WTC11 (cell line): Measurements from ENCODE around the gene SLC1A7. TPM values are rescaled to one million over a fixed set of nuclear protein-coding genes. Genes with fewer than 3 reads are reported as not detected.

Experiments used
- ATAC-seq: fragments of 200-7000 bp; cut with Tn5 transposase; 2 replicates; pipeline ENCODE4 v1.10.0; 2021; ENCODE audit warnings: mild to moderate bottlenecking, moderate library complexity
- CTCF ChIA-PET: fragments of 300-600 bp; sonication (Branson Sonifier 250); formaldehyde crosslinking; loops from one replicate; lab custom pipeline; 2021; ENCODE audit warnings: antibody characterized with exemption; lab: Charles Lee
- POLR2A ChIA-PET: fragments of 350-600 bp; sonication (Branson Sonifier 250); formaldehyde crosslinking; loops from one replicate; lab custom pipeline; 2021; ENCODE audit warnings: antibody characterized with exemption; lab: Charles Lee
- DNase-seq: peaks from one replicate; pipeline ENCODE4 v3.0.0; 2021; ENCODE audit warnings: low spot score
- H3K27ac Mint-ChIP-seq: 2 replicates; pipeline ENCODE4 v1.8.0; 2021; ENCODE audit warnings: mixed read lengths
- H3K27me3 Mint-ChIP-seq: 2 replicates; pipeline ENCODE4 v1.8.0; 2021; ENCODE audit warnings: low read depth, mild to moderate bottlenecking, moderate library complexity, mixed read lengths
- H3K36me3 Mint-ChIP-seq: 2 replicates; pipeline ENCODE4 v1.8.0; 2021; ENCODE audit warnings: mixed read lengths
- H3K4me1 Mint-ChIP-seq: 2 replicates; pipeline ENCODE4 v1.8.0; 2022; ENCODE audit warnings: mixed read lengths
- H3K4me3 Mint-ChIP-seq: 2 replicates; pipeline ENCODE4 v1.8.0; 2021; ENCODE audit warnings: mild to moderate bottlenecking, moderate library complexity, mixed read lengths
- H3K9me3 Mint-ChIP-seq: 2 replicates; pipeline ENCODE4 v1.8.0; 2021; ENCODE audit warnings: mixed read lengths
- CBFB ChIP-seq: sonication (generic); formaldehyde crosslinking; IDR thresholded peaks from 2 replicates; pipeline ENCODE4 v1.8.1; 2022; ENCODE audit warnings: mild to moderate bottlenecking, low read depth, missing genetic modification reagents
- CREB1 ChIP-seq: sonication (generic); formaldehyde crosslinking; IDR thresholded peaks from 2 replicates; pipeline ENCODE4 v1.8.0; 2023; ENCODE audit warnings: mild to moderate bottlenecking, missing genetic modification reagents
- EMX1 ChIP-seq: fragments of 250-450 bp; sonication (Bioruptor Pico); IDR thresholded peaks from 2 replicates; pipeline ENCODE4 v1.8.0; 2021; ENCODE audit warnings: mild to moderate bottlenecking
- HMGA2 ChIP-seq: fragments of 250-450 bp; sonication (Bioruptor Pico); IDR thresholded peaks from 2 replicates; pipeline ENCODE4 v1.4.0; 2021; ENCODE audit warnings: mild to moderate bottlenecking, moderate library complexity
- IRF2 ChIP-seq: sonication (generic); formaldehyde crosslinking; IDR thresholded peaks from 2 replicates; pipeline ENCODE4 v1.8.0; 2022; ENCODE audit warnings: low read depth, missing genetic modification reagents, borderline replicate concordance
- JAZF1 ChIP-seq: fragments of 250-450 bp; sonication (Bioruptor Pico); IDR thresholded peaks from 2 replicates; pipeline ENCODE4 v1.9.0; 2021; ENCODE audit warnings: moderate library complexity, mild to moderate bottlenecking, inconsistent platforms
- NFE2L1 ChIP-seq: sonication (generic); formaldehyde crosslinking; IDR thresholded peaks from 2 replicates; pipeline ENCODE4 v1.8.1; 2023; ENCODE audit warnings: missing genetic modification reagents
- RELA ChIP-seq: sonication (generic); formaldehyde crosslinking; IDR thresholded peaks from 2 replicates; pipeline ENCODE4 v1.8.1; 2022; ENCODE audit warnings: missing genetic modification reagents, mild to moderate bottlenecking, borderline replicate concordance
- SMAD3 ChIP-seq: sonication (generic); formaldehyde crosslinking; IDR thresholded peaks from 2 replicates; pipeline ENCODE4 v1.8.0; 2022; ENCODE audit warnings: missing genetic modification reagents, mild to moderate bottlenecking, borderline replicate concordance
- TEAD4 ChIP-seq: sonication (generic); formaldehyde crosslinking; IDR thresholded peaks from 2 replicates; pipeline ENCODE4 v1.8.0; 2022; ENCODE audit warnings: mild to moderate bottlenecking, missing genetic modification reagents
- ZBTB21 ChIP-seq: sonication (generic); formaldehyde crosslinking; IDR thresholded peaks from 2 replicates; pipeline ENCODE4 v1.8.1; 2023; ENCODE audit warnings: mild to moderate bottlenecking, missing genetic modification reagents, borderline replicate concordance
- ZNF232 ChIP-seq: sonication (generic); formaldehyde crosslinking; IDR thresholded peaks from 2 replicates; pipeline ENCODE4 v1.8.0; 2022; ENCODE audit warnings: mild to moderate bottlenecking, missing genetic modification reagents
- ZNF416 ChIP-seq: fragments of 250-450 bp; sonication (Bioruptor Pico); IDR thresholded peaks from 2 replicates; pipeline ENCODE4 v1.9.0; 2021; ENCODE audit warnings: mild to moderate bottlenecking, inconsistent platforms
- total RNA-seq: library from RNA; stranded (reverse); gene quantifications from 3 replicates; pipeline ENCODE4 v1.2.3, GENCODE V29; 2021
- TF ChIP-seq, protein P1 (sequence below): sonication (generic); formaldehyde crosslinking; IDR thresholded peaks from 2 replicates; pipeline ENCODE4 v1.8.0; 2022; ENCODE audit warnings: mild to moderate bottlenecking, missing genetic modification reagents
- TF ChIP-seq, protein P2 (sequence below): sonication (generic); formaldehyde crosslinking; IDR thresholded peaks from 2 replicates; pipeline ENCODE4 v1.8.1; 2022; ENCODE audit warnings: mild to moderate bottlenecking, moderate library complexity, missing genetic modification reagents
- TF ChIP-seq, protein P3 (sequence below): sonication (generic); formaldehyde crosslinking; IDR thresholded peaks from 2 replicates; pipeline ENCODE4 v1.8.0; 2023; ENCODE audit warnings: missing genetic modification reagents, mild to moderate bottlenecking, borderline replicate concordance
- TF ChIP-seq, protein P4 (sequence below): sonication (generic); formaldehyde crosslinking; IDR thresholded peaks from 2 replicates; pipeline ENCODE4 v1.8.1; 2023; ENCODE audit warnings: mild to moderate bottlenecking, missing genetic modification reagents
- TF ChIP-seq, protein P5 (sequence below): fragments of 250-450 bp; sonication (Bioruptor Pico); IDR thresholded peaks from 2 replicates; pipeline ENCODE4 v1.8.0; 2021; ENCODE audit warnings: mild to moderate bottlenecking
- TF ChIP-seq, protein P6 (sequence below): fragments of 250-450 bp; sonication (Bioruptor Pico); IDR thresholded peaks from 2 replicates; pipeline ENCODE4 v1.9.0; 2021; ENCODE audit warnings: moderate library complexity, mild to moderate bottlenecking, inconsistent platforms, borderline replicate concordance
- TF ChIP-seq, protein P7 (sequence below): sonication (generic); formaldehyde crosslinking; IDR thresholded peaks from 2 replicates; pipeline ENCODE4 v1.8.1; 2023; ENCODE audit warnings: mild to moderate bottlenecking, moderate library complexity, missing genetic modification reagents

The SLC1A7 gene
- total RNA-seq, 1 experiment from 2014 or later, result not detected

DNA sequence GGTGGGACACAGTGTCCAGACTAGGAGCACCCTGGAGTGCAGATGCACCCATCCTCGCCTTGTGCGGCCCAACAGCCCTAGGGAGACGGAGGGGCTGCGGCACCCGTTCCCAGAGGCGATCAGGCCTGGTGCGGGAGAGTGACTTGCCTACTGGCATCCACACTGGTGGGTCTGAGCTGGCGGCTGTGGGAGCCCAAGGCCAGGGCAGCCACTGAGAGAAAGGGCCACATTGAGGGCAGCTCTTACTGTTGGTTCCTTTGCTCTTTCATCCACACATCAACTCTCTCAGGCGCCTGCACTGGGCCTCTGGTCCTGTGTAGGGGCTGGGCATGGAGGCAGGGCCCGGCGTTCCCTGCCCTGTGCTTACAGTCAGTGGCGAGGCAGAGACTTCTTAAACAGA is 71.8 kb downstream of the SLC1A7 start (continued):
- TF ChIP-seq EMX1 (CRISPR knock-in tag) (no peak), RELA (CRISPR knock-in tag) (no peak), ZBTB21 (no peak), NFE2L1 (CRISPR knock-in tag) (no peak), CREB1 (CRISPR knock-in tag) (no peak), IRF2 (CRISPR knock-in tag) (no peak)
- TF ChIP-seq, protein P1, sequence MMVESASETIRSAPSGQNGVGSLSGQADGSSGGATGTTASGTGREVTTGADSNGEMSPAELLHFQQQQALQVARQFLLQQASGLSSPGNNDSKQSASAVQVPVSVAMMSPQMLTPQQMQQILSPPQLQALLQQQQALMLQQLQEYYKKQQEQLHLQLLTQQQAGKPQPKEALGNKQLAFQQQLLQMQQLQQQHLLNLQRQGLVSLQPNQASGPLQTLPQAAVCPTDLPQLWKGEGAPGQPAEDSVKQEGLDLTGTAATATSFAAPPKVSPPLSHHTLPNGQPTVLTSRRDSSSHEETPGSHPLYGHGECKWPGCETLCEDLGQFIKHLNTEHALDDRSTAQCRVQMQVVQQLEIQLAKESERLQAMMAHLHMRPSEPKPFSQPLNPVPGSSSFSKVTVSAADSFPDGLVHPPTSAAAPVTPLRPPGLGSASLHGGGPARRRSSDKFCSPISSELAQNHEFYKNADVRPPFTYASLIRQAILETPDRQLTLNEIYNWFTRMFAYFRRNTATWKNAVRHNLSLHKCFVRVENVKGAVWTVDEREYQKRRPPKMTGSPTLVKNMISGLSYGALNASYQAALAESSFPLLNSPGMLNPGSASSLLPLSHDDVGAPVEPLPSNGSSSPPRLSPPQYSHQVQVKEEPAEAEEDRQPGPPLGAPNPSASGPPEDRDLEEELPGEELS (CRISPR knock-in tag), result no peak
- TF ChIP-seq, protein P2, sequence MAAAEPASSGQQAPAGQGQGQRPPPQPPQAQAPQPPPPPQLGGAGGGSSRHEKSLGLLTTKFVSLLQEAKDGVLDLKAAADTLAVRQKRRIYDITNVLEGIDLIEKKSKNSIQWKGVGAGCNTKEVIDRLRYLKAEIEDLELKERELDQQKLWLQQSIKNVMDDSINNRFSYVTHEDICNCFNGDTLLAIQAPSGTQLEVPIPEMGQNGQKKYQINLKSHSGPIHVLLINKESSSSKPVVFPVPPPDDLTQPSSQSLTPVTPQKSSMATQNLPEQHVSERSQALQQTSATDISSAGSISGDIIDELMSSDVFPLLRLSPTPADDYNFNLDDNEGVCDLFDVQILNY (CRISPR knock-in tag), result no peak

DNA sequence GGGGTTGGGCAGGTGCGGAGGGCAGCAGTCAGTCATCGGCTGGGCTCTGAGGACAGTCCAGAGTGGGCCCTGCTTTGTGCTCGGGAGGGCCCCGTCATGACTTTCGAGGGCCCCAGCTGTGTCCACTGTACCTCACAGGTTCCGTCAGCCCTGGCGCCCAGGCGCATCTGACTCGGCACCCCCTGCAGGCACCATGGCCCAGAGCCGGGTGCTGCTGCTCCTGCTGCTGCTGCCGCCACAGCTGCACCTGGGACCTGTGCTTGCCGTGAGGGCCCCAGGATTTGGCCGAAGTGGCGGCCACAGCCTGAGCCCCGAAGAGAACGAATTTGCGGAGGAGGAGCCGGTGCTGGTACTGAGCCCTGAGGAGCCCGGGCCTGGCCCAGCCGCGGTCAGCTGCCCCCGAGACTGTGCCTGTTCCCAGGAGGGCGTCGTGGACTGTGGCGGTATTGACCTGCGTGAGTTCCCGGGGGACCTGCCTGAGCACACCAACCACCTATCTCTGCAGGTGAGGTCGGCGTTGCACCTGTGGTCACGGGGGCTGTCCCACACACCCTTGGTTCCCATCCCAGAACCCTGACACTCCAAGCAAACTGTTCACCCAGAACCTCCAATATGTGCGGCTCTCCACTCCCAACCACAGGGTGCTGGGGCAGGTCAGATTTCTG is 72.6 kb downstream of the SLC1A7 start:
- ATAC-seq, result peak; percentile 47
- Mint-ChIP-seq H3K9me3 (no peaks in the 10 kb centered on the region), H3K4me3 (no peak overlapping the region)

DNA sequence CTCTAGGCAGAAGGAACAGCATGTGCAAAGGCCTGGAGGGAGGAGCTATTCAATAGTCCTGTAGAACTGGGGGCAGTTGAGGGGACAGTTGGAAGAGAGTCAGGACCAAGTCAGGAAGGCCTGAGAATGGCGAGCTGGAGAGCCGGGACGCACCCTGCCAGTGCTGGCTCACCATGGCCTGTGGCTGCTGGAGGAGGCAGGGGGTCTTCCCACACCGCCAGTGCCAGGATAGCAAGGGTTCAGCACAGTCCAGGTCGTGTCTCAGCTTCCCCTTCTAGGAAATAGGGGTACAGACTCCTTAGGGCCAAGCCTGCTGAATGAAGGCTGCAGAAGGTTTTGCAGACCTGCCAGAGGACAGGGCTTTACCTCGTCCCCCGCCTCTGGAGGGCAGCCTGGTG is 73.2 kb downstream of the SLC1A7 start:
- H3K27ac Mint-ChIP-seq, result no peak overlapping the region
- ATAC-seq, result no peak
- TF ChIP-seq, protein P3, sequence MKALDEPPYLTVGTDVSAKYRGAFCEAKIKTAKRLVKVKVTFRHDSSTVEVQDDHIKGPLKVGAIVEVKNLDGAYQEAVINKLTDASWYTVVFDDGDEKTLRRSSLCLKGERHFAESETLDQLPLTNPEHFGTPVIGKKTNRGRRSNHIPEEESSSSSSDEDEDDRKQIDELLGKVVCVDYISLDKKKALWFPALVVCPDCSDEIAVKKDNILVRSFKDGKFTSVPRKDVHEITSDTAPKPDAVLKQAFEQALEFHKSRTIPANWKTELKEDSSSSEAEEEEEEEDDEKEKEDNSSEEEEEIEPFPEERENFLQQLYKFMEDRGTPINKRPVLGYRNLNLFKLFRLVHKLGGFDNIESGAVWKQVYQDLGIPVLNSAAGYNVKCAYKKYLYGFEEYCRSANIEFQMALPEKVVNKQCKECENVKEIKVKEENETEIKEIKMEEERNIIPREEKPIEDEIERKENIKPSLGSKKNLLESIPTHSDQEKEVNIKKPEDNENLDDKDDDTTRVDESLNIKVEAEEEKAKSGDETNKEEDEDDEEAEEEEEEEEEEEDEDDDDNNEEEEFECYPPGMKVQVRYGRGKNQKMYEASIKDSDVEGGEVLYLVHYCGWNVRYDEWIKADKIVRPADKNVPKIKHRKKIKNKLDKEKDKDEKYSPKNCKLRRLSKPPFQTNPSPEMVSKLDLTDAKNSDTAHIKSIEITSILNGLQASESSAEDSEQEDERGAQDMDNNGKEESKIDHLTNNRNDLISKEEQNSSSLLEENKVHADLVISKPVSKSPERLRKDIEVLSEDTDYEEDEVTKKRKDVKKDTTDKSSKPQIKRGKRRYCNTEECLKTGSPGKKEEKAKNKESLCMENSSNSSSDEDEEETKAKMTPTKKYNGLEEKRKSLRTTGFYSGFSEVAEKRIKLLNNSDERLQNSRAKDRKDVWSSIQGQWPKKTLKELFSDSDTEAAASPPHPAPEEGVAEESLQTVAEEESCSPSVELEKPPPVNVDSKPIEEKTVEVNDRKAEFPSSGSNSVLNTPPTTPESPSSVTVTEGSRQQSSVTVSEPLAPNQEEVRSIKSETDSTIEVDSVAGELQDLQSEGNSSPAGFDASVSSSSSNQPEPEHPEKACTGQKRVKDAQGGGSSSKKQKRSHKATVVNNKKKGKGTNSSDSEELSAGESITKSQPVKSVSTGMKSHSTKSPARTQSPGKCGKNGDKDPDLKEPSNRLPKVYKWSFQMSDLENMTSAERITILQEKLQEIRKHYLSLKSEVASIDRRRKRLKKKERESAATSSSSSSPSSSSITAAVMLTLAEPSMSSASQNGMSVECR (CRISPR knock-in tag), result no peak
- TF ChIP-seq, protein P4, sequence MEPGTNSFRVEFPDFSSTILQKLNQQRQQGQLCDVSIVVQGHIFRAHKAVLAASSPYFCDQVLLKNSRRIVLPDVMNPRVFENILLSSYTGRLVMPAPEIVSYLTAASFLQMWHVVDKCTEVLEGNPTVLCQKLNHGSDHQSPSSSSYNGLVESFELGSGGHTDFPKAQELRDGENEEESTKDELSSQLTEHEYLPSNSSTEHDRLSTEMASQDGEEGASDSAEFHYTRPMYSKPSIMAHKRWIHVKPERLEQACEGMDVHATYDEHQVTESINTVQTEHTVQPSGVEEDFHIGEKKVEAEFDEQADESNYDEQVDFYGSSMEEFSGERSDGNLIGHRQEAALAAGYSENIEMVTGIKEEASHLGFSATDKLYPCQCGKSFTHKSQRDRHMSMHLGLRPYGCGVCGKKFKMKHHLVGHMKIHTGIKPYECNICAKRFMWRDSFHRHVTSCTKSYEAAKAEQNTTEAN (CRISPR knock-in tag), result no peak
- TF ChIP-seq, protein P5, sequence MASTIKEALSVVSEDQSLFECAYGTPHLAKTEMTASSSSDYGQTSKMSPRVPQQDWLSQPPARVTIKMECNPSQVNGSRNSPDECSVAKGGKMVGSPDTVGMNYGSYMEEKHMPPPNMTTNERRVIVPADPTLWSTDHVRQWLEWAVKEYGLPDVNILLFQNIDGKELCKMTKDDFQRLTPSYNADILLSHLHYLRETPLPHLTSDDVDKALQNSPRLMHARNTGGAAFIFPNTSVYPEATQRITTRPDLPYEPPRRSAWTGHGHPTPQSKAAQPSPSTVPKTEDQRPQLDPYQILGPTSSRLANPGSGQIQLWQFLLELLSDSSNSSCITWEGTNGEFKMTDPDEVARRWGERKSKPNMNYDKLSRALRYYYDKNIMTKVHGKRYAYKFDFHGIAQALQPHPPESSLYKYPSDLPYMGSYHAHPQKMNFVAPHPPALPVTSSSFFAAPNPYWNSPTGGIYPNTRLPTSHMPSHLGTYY, result no peak

More for the DNA sequence above, 72.6 kb downstream of the SLC1A7 start:
- Mint-ChIP-seq H3K27ac (no peak overlapping the region), H3K4me1 (no peaks in the 10 kb centered on the region), H3K36me3 (no peaks in the 10 kb centered on the region), H3K27me3 (peaks cover 9% of the 10 kb centered on the region)
- no peak for TF ChIP-seq ZNF232 (CRISPR knock-in tag)
- TF ChIP-seq CBFB (CRISPR knock-in tag), result no peak
- TF ChIP-seq ZNF416 (CRISPR knock-in tag), result no peak
- TF ChIP-seq, protein P6, sequence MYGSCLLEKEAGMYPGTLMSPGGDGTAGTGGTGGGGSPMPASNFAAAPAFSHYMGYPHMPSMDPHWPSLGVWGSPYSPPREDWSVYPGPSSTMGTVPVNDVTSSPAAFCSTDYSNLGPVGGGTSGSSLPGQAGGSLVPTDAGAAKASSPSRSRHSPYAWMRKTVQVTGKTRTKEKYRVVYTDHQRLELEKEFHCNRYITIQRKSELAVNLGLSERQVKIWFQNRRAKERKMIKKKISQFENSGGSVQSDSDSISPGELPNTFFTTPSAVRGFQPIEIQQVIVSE, result no peak
- TF ChIP-seq TEAD4 (CRISPR knock-in tag), result no peak
- TF ChIP-seq, protein P4 (CRISPR knock-in tag), result no peak
- TF ChIP-seq SMAD3 (CRISPR knock-in tag), result no peak
- TF ChIP-seq, protein P7, sequence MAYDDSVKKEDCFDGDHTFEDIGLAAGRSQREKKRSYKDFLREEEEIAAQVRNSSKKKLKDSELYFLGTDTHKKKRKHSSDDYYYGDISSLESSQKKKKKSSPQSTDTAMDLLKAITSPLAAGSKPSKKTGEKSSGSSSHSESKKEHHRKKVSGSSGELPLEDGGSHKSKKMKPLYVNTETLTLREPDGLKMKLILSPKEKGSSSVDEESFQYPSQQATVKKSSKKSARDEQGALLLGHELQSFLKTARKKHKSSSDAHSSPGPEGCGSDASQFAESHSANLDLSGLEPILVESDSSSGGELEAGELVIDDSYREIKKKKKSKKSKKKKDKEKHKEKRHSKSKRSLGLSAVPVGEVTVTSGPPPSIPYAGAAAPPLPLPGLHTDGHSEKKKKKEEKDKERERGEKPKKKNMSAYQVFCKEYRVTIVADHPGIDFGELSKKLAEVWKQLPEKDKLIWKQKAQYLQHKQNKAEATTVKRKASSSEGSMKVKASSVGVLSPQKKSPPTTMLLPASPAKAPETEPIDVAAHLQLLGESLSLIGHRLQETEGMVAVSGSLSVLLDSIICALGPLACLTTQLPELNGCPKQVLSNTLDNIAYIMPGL (CRISPR knock-in tag), result no peak
- TF ChIP-seq JAZF1 (CRISPR knock-in tag), result no peak
- no peak for TF ChIP-seq HMGA2 (CRISPR knock-in tag)
- DNase-seq, result peak; percentile 19
- POLR2A ChIA-PET, result no interaction called here
- CTCF ChIA-PET, result interaction anchor here (0.8 to 1.2 kb wide), 3 partner anchors 9 to 116 kb away, joined by 3 to 4 read pairs (median 3); no protein-coding TSS in a partner anchor

More for the DNA sequence above, 73.2 kb downstream of the SLC1A7 start:
- POLR2A ChIA-PET, result no interaction called here
- H3K27me3 Mint-ChIP-seq, result peaks cover 14% of the 10 kb centered on the region
- H3K9me3 Mint-ChIP-seq, result no peaks in the 10 kb centered on the region
- H3K36me3 Mint-ChIP-seq, result no peaks in the 10 kb centered on the region
- CTCF ChIA-PET, result interaction anchor here (0.8 to 1.2 kb wide), 3 partner anchors 9 to 117 kb away, joined by 3 to 4 read pairs (median 3); no protein-coding TSS in a partner anchor
- H3K4me3 Mint-ChIP-seq, result no peak overlapping the region
- no peaks in the 10 kb centered on the region for H3K4me1 Mint-ChIP-seq
- no peak for DNase-seq
